NCI-H1105 (cell line): ENCODE results near the gene FILIP1L.

Experiments
- DNase-seq: peaks from one replicate; lab custom pipeline; 2025; lab: John Stamatoyannopoulos, UW

The FILIP1L gene

DNA sequence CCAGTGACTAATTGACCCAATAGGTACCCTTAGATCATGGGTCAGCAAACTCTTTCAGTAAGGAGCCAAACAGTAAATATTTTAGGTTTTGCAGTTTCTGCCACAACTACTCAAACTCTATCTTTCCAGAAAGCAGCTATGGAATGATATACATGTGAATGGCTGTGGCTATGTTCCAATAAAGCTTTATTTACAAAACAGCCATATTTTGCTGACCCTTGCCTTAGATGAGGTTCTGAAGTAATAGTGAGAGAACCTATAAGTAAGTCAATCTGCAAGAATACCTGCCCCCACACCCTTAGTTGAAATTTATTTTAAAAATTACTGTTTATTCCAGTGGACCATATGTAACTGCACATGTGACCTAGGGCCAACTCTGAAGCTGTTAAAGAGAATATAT, 162.6 kb downstream of the FILIP1L start:
- no peak for DNase-seq

DNA sequence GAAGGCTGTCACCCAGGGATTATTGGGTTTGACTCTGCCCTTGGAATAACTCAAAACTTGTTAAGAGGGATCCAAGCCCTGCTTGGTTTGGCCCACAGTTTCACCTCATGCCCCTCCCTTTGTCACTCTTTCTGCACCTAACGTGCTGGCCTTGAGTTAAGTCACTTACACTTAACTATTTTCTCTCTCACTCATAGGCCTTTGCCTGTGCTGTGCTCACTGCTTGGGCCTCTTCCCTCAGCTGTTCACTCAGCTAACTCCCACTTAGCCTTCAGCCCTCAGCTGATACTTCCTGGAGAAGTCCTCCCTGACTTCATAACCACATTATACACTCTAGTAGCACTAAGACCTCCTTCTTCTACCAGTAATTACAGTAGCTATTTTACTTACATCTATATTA, 163.4 kb downstream of the FILIP1L start:
- DNase-seq = no peak

DNA sequence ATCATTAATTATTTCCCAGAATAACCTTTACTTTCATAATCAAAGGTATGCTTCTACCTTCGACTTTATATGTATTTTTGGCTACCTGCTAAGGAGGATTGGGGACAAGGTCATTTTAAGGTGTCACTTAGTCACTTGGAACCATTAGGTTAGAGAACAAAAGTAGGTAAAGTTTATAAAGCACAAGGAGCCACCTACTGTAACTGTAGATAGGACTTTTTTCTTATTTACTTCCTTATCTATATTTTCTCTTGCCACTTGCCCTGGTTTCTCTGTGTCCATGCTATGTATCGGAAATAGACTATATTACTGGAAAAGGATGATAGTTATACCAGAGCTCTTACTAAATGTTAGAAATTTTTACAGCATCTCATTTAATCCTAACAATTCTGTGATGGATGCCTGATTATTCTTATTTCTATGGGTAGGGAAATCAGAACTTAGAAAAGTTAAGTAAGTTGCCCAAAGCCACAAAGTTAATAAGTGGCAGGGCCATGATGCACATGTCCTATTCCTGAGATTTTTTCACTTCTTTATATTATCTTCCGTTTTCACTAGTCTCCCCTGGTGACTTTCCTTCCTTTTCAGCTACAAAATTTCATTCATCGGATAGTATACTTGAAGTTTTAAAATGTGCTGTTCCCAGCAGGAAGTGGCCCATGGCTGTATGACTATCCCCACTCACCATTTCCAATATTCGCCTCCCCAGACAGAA, 164.2 kb downstream of the FILIP1L start:
- DNase-seq = no peak

GRCh38 chr3:99948467-99949089, 165.7 kb downstream of the FILIP1L start:
- DNase-seq = no peak

DNA sequence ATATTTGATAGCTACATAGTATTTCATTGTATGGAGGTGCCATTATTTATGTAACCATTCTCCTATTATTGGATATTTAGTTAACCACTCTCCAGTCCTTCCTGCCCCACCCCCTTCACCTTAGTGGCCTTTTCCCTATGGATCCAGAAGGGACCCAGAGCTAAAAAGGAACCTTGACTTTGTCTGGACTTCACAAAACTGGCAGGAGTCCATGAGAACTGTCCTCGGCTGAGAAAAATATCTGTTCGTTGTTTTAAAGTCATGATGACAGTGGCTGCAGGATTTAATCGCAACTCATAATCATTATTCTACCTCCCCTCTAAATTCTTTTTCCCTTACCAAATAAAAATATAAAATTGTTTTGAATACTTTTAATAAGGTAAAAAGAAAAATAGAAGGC, 166.9 kb downstream of the FILIP1L start:
- no peak for DNase-seq

- no peak for DNase-seq
Measured at GRCh38 chr3:99945328-99945995, 168.8 kb downstream of the FILIP1L start.

DNA sequence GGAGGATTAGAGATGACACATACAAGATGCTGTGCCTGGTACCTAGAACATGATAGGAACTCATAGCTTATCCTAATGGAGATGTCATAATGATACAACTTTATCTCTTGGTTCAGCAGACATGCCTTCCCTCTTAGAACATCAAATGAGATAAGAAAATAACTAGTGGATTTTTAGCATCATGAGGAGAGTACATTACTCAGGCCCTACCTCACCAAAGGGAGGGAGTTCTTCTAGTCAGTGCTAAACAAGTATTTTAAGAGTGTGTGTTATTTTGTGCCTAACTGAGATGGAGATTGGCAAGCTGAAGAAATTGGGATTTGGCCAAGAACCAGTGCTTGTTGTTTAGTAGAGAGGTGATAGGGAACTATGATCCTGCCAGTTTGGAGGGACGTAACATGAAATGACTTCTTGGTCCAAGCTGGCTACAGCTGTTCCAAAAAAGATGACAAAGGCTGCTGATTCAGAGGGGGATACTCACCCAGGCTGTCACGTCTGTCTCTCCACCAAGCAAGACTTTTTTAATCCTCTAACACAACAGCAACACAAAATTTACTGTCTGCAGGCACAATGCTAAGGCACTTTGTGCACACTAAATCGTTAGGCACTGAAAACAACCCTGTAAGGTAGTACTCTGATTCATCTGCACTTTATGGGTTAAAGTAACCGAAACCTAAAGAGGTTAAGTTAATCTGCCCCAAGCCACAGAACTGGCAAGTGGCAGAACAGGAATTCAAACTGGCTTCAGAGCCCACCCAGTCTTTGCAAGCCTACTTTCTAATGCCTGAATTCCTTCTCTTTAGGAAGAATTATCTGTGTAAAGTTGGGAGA, 170.2 kb downstream of the FILIP1L start:
- no peak for DNase-seq

DNA sequence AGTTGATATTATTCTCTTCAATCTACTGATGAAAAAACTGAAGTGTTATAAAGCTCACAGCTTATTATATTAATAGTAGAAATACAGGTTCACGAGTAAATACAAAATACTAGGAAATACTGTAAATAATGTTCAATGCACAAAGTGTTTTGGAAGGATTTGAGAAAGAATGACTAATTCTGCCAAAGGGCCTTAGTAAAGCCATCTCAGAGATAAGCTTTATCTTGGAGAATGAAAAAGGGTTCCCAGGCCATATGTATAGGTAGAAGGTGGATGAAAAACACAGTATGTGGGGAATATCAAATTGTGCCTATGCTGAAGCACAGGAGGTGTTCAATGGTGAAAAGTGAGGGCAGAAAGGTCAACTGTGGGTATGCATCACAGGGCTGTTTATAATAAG, 173.1 kb downstream of the FILIP1L start:
- DNase-seq = no peak

DNA sequence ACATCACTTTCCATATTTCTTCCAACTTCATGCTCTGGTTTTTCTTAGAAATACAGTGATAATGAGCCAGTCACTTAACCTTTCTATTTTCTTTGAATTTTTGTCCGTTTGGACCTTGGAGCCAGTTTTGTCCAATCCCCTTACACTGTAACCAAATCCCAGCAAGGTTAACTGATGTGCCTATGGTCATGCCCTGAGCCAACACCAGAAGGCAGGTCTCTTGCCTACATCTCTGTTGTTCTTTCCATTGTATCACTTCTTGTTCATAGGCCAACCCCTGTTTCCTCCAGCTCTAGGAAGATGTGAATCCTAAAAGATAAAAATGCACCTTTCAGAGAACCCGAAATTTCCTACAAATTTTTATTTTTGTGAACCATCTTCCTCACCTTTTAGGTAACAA, 174.0 kb downstream of the FILIP1L start:
- no peak for DNase-seq

DNA sequence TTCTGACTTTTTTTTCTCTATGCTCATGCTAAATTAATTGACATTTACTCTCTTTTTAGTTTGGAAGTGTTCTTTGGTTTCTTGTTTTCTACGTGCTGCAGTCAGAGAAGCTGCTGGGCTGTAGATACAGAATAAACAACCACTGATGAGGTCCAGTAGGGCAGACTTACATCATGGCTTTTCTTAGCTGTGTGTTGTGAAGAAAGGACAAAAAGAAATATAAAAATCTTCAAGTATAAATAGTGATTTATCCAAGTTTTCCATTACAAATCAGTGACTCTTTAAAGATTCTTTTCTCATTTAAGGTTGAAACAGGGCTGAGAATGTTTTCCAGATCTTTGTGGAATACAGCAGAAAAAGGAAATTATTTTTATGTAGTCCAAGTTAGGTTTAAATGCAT, 174.4 kb downstream of the FILIP1L start:
- DNase-seq = no peak

GRCh38 chr3:99938270-99938911, 175.9 kb downstream of the FILIP1L start:
- no peak for DNase-seq

DNA sequence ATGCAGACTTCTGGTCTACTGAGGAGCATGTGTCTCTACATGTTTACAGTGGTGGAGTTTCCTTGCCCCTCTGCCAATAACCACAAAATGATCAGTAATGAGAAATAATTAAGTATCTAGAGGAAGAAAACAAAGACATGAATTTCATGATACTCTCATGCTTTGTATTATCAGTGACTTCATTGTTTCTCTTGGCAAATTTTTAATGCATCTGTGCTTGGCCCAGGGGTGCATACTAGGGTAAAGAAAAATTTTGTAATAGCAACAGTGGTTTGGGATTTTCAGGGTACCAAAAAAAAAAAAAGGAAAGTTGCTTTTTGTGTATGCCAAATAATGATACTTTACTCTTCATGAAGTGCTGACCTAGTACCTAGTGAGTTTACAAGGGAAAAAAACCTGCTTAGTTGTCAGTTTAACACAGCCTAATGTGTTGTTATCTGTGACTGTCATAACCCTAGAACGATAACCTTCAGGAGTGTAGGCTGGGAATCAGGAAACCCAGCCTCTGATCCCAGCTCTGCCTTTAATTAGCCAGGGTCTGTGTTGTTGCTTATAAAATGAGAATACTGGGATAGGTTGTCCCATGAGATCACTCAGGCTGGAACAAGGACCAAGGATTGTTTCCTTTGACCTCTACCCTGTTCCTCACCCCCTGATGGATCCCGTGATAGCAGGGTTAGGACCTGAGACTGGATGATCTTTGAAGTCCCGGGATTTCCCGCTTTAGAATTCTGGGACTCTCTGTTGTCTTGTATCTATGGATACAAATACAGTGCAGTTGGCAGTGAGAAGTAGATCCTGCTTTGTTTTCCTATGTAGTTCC, 179.1 kb downstream of the FILIP1L start:
- DNase-seq = no peak

GRCh38 chr3:99933971-99934750, 180.1 kb downstream of the FILIP1L start:
- DNase-seq = no peak

DNA sequence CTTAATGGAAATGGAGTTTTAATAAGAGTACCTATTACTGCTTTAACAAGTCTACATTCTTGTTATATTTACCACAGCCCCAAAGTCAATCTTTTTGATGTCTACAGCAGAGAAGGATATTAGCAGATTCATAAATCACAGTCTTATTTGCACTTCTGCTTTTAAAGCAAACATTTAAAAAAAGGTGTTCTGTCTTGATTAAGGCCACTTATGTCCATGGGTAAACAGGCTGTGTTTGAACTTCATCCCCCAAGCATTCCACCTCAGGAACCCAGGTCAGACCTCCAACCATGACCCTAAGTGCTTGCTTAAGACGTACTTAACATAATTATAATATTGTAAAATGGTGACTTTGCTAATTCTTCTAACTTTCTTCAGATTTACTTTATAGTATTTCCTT, 183.2 kb downstream of the FILIP1L start:
- no peak for DNase-seq

DNA sequence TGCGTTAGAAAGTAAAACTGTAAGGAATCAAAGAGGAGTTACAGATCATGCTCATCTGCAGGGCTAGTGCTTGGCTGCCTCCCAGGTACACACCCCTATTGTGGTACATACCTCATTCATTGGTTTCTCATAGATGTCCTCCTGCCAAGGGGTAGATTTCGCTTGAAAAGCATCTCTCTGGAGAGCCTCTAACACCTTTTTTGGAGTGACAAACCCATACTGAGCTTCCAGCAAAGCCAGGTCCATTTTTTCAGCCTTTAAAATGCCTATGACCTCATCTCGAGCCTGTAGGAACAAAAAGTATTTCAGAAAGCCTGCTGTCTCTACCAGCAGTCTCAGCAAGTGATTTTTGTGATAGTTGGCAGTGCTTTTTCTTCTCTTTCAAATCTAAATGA, 184.6 kb downstream of the FILIP1L start:
- DNase-seq = no peak

GRCh38 chr3:99928771-99929744, 185.2 kb downstream of the FILIP1L start:
- no peak for DNase-seq

DNA sequence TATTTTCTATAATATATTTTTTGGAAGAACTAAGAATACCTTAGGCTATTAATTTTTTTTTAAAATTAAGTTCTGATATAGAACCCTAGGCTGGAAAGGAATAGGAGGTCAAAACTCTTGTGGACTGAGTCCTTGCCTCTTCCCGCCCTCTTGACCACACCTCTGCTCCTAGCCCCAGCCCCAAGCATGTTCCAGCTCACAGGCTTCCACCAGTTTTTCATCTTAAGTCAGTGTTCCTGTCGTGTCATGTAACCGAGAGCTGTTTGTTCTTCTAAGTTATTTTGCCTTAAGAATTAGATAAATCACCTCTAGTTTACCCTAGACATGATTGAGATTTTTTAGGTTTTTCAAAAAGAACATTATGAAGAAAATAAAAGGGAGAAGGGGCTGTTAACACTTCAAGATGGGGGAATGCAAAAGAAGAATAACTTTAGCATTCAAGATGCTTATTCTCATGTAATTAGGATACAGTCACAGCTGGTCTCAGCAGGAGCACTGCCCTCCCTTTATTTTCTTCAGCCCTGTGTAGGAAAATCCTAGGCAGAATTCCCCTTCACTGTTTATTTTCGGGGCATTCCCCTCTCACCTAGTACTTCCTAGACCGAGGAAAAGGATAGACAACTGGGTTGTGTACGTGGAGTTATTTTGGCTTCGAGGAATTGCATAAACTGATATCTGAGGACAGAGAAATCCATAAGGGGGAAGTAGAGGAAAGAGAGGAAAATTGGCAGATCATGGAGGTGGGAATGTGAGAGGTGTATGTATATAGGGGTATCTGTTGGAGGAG, 186.4 kb downstream of the FILIP1L start:
- no peak for DNase-seq

DNA sequence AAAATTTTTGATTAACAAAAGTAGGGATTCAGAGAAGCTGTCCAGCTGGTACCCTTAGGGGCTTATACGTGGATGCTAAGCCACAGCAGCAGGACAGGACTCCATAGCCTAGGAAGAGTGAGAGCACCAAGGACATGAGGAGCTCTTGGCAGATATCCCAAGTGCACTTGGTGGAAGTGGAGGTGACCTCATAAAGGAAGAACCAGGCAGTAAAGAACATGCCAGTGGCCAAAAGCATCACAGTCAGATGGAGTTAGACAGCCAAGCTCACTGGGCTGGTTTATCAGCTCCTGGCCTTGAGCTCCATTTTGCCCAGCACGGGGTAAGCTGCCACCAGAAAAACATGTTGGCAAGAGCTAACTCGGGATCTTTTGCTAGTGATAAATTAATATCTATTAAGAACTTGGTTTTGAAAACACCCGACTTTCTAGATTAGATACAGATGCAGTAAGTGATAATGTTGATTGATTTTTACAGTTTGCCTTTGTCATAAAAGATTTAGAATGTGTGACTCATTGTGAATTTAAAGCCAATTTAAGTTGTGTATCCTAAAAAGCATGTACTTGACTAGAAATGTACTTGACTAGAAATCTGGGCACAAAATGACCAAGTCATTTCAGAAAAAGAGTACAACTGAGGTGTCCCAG, 188.6 kb downstream of the FILIP1L start:
- no peak for DNase-seq
